A673 (cell line): Measurements from ENCODE around the gene KICS2.

Experiments used
- CTCF ChIP-seq: fragments of 300-800, 200-600 bp; sonication (generic); conservative IDR thresholded peaks from 2 replicates; pipeline ENCODE4 v1.5.1; 2017; ENCODE audit warnings: low read depth, mild to moderate bottlenecking, antibody characterized with exemption, low read length, moderate library complexity, mixed read lengths
- EZH2 ChIP-seq: fragments of 200-600 bp; sonication (generic); IDR thresholded peaks from 2 replicates; pipeline ENCODE4 v1.6.1; 2017; ENCODE audit warnings: borderline replicate concordance, low read depth, mild to moderate bottlenecking, mixed read lengths, antibody characterized with exemption, low read length; ENCODE audit not compliant: poor library complexity, severe bottlenecking

GRCh38 chr12:64258576-64258975, 36.5 kb upstream of the KICS2 start:
- TF ChIP-seq CTCF: no peak
- TF ChIP-seq EZH2: no peak
